Ishikawa (cell line): ENCODE data around the gene SMYD3.
A peak's percentile ranks its signal among the peaks of the same experiment; 100 is the strongest.

Source experiments
- CEBPB ChIP-seq: IDR thresholded peaks from 2 replicates; pipeline ENCODE4 v1.6.1; 2012
- CREB1 ChIP-seq: IDR thresholded peaks from 2 replicates; pipeline ENCODE4 v1.6.1; 2012; ENCODE audit warnings: low read depth
- EGR1 ChIP-seq: IDR thresholded peaks from 2 replicates; pipeline ENCODE4 v1.6.1; 2012
- EP300 ChIP-seq: IDR thresholded peaks from 2 replicates; pipeline ENCODE4 v1.6.1; 2012; ENCODE audit warnings: borderline replicate concordance
- FOXM1 ChIP-seq: IDR thresholded peaks from 2 replicates; pipeline ENCODE4 v1.6.1; 2012; ENCODE audit warnings: low read depth, borderline replicate concordance
- MAX ChIP-seq: IDR thresholded peaks from 2 replicates; pipeline ENCODE4 v1.6.1; 2012
- NFIC ChIP-seq: IDR thresholded peaks from 2 replicates; pipeline ENCODE4 v1.6.1; 2012
- RAD21 ChIP-seq: IDR thresholded peaks from 2 replicates; pipeline ENCODE4 v1.6.1; 2012; ENCODE audit warnings: low read depth
- REST ChIP-seq: IDR thresholded peaks from 2 replicates; pipeline ENCODE4 v1.6.1; 2012; ENCODE audit warnings: low read depth, mild to moderate bottlenecking
- TAF1 ChIP-seq: IDR thresholded peaks from 2 replicates; pipeline ENCODE4 v1.6.1; 2012; ENCODE audit warnings: low read depth, mild to moderate bottlenecking
- TCF12 ChIP-seq: IDR thresholded peaks from 2 replicates; pipeline ENCODE4 v1.6.1; 2012; ENCODE audit warnings: low read depth
- TEAD4 ChIP-seq: IDR thresholded peaks from 2 replicates; pipeline ENCODE4 v1.6.1; 2012
- USF1 ChIP-seq: IDR thresholded peaks from 2 replicates; pipeline ENCODE4 v1.6.1; 2012
- YY1 ChIP-seq: IDR thresholded peaks from 2 replicates; pipeline ENCODE4 v1.6.1; 2012; ENCODE audit warnings: low read depth
- ZBTB7A ChIP-seq: IDR thresholded peaks from 2 replicates; pipeline ENCODE4 v1.6.1; 2012; ENCODE audit warnings: low read depth

SMYD3 gene

GRCh38 chr1:246506674-246507481 lies at the start of gene SMYD3:
SMYD3 (minus strand) TSS chr1:246507279.
- TF ChIP-seq REST, result no peak
- TF ChIP-seq CEBPB, result no peak
- TF ChIP-seq MAX, result peak; percentile 75
- peak; percentile 75 for TF ChIP-seq ZBTB7A
- peak; percentile 8; the same call in 1 of the 2 replicates for TF ChIP-seq EGR1
- no peak; the same call in 1 of the 2 replicates for TF ChIP-seq FOXM1
- TF ChIP-seq RAD21, result no peak
- TF ChIP-seq NFIC, result no peak
- TF ChIP-seq CREB1, result no peak
- no peak for TF ChIP-seq TEAD4
- TF ChIP-seq USF1, result peak; percentile 15; the same call in 1 of the 2 replicates
- TF ChIP-seq TAF1, result peak; percentile 81
- 0 out of 2 replicates have a peak, but pooled peaks have one; percentile 5 for TF ChIP-seq YY1
- no peak for TF ChIP-seq TCF12
- no peak for TF ChIP-seq EP300

DNA sequence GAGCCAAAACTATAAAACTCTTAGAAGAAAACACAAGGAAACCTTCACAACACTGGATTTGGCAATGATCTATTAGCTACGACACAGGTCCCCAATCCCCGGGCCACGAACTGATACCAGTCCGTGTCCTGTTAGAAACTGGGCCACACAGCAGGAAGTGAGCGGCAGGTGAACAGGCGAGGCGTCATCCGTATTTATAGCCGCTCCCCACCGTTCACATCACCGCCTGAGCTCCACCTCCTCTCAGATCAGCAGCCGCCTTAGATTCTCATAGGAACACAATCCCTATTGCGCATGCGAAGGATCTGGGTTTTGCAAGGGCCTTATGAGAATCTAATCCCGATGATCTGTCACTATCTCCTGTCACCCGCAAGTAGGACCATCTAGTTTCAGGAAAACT lies 47.1 kb upstream of the SMYD3 start:
- TF ChIP-seq TEAD4 (no peak), EGR1 (no peak), USF1 (no peak), FOXM1 (no peak), CEBPB (no peak), TAF1 (no peak), MAX (no peak), CREB1 (no peak), ZBTB7A (no peak), NFIC (no peak), TCF12 (no peak), YY1 (no peak), RAD21 (no peak), EP300 (no peak), REST (no peak)

DNA sequence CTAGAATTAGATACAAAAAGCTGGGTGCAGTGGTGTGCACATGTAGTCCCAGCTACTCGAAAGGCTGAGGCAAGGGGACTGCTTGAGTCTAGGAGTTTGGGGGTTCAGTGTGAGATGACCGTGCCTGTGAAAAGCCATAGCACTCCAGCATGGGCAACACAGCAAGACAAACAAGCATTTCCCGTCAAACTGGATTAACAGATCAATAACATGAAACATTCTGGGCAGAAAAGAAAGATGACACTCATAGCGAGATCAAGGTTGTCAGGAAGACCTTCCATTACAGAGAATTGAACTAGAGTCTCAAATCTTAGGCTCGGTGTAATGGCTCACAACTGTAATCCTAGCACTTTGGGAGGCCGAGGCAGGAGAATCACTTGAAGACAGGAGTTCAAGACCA lies 45.0 kb upstream of the SMYD3 start:
- TF ChIP-seq EGR1 (no peak), FOXM1 (no peak), MAX (no peak), RAD21 (no peak), EP300 (no peak), NFIC (no peak)

GRCh38 chr1:246550402-246550801 lies 43.3 kb upstream of the SMYD3 start:
- TF ChIP-seq REST (no peak), TEAD4 (no peak), USF1 (no peak), TCF12 (no peak)
